Articular chondrocyte of knee joint (primary cell): ENCODE measurements around the gene AGBL2. TPM values are rescaled to one million over a fixed set of nuclear protein-coding genes. Genes with fewer than 3 reads are reported as not detected.

Experiments used
- small RNA-seq: library from RNA; depleted of rRNA; stranded (forward); fragments of <200 nt; gene quantifications from one replicate; pipeline ENCODE3, GENCODE V24; 2012
- total RNA-seq: library from RNA; depleted of rRNA; stranded (reverse); fragments of >200 nt; gene quantifications from 2 replicates; pipeline ENCODE4 v1.2.3, GENCODE V29; 2012

The AGBL2 gene, protein sequence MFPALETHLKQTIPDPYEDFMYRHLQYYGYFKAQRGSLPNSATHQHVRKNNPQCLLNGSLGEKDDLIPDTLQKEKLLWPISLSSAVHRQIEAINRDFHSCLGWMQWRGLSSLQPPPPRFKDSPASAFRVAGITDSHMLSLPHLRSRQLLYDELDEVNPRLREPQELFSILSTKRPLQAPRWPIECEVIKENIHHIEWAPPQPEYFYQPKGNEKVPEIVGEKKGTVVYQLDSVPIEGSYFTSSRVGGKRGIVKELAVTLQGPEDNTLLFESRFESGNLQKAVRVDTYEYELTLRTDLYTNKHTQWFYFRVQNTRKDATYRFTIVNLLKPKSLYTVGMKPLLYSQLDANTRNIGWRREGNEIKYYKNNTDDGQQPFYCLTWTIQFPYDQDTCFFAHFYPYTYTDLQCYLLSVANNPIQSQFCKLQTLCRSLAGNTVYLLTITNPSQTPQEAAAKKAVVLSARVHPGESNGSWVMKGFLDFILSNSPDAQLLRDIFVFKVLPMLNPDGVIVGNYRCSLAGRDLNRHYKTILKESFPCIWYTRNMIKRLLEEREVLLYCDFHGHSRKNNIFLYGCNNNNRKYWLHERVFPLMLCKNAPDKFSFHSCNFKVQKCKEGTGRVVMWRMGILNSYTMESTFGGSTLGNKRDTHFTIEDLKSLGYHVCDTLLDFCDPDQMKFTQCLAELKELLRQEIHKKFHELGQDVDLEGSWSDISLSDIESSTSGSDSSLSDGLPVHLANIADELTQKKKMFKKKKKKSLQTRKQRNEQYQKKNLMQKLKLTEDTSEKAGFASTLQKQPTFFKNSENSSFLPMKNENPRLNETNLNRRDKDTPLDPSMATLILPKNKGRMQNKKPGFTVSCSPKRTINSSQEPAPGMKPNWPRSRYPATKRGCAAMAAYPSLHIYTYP
- 0.78 and 0.97 TPM in 2 replicates for total RNA-seq

DNA sequence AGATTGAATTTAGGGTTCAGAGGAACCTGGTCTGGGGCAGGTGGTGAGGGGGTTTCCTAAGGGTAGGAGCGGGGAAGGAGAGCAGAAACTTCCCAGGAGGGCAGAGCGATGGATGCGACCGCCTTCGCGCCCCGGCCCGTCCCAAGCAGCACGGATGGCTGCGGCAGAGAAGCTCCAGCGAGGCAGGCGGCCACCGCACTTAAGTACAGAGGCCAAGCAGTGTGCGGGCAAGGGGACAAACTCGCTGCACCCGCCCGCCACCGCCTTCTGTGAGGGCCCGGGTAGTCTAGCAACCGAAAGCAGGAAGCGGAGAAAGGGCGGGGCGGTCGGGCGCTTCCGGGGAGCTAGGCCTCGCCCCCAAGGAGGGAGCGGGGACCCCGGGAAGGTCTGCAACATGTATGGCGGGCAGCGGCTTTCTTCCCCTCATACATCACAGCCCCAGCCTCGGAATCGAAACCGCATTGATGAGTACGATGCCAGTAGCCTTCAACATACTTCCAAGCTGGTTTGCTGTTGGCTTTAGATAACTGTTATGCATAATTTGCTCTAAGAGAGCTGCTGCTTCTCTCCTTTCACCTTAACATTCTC, at the start of gene AGBL2:
Gene AGBL2 (minus strand): TSS at position 288 of the 588 bp plus-strand sequence. CDS start 719 bp downstream, outside the sequence.

DNA sequence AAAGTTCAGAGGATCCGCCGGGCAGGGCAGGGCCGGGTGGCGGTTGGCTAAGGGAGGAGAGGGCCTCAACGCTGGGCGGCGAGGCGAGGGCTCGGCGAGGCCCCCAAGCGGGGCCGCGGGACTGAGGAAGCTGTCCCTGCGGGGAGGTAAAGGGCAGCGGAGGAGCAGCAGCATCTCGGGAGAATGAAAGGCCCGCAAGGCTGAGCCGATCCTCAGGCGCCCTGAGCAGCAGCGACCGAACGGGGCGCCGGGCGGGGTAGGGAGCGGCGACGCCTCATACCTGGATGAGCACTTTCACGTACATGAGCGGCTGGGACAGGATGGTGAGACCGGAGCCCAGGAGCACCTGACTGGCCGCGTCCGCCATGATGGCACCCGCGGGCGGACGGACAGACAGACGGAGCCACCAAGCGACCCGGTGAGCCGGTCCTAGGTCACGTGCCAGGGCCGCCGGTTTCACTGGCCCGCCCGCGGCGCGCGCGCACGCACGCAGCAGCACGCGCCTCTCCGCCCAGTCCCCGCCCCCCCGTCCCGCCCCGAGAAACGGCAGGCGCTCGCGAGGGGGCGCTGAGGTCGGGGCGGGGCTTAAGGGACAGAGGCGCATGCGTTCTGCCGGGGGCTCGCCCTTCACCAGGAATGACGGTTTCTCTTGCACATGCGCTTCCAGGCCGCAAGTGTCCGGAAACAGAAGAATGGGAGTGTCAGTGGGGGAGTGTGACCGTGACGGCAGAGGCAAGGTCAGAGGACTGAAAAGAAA, 72.9 kb downstream of the AGBL2 start, which contains the start of gene MTCH2:
Gene MTCH2 (minus strand): TSS at position 461 of the 757 bp plus-strand sequence. CDS start 94 bp downstream, at position 367.

Small RNA genes within 50 kb of the gene (small RNA-seq; reads per million reads assigned to genes)
- gene RF00019, result not detected

Other genes starting within 250 kb of the AGBL2 start
- 78.7 and 98.0 TPM in 2 replicates for gene CELF1, start 162.2 kb downstream of the AGBL2 start, total RNA-seq
- 46.7 and 47.8 TPM in 2 replicates for gene PTPMT1, start 149.8 kb downstream of the AGBL2 start, total RNA-seq
- 28.7 and 33.5 TPM in 2 replicates for gene KBTBD4, start 136.4 kb downstream of the AGBL2 start, total RNA-seq
- 57.8 and 60.0 TPM in 2 replicates for gene NDUFS3, start 136.3 kb downstream of the AGBL2 start, total RNA-seq
- 0.11 and 0.26 TPM in 2 replicates for gene FAM180B, start 128.7 kb downstream of the AGBL2 start, total RNA-seq
- gene C1QTNF4, start 121.0 kb downstream of the AGBL2 start, total RNA-seq, result 0.22 and 0.26 TPM in 2 replicates
- gene MTCH2, start 72.8 kb downstream of the AGBL2 start, total RNA-seq, result 82.2 and 87.4 TPM in 2 replicates
- 86.0 and 131 TPM in 2 replicates for gene FNBP4, start 52.0 kb upstream of the AGBL2 start, total RNA-seq
- 30.6 and 34.2 TPM in 2 replicates for gene NUP160, start 133.0 kb upstream of the AGBL2 start, total RNA-seq